Measurements from ENCODE around the gene CSTPP1.

GRCh38 chr11:47034091-47034490, 97.5 kb downstream of the CSTPP1 start:
- TF ChIP-seq CTCF (IDR thresholded peaks at IDR 0.05) (no peak), POLR2A (IDR thresholded peaks at IDR 0.05) (no peak)
